H1 (cell line): Measurements from ENCODE around the gene SLC16A8.

ENCODE experiments used
- CTCF ChIP-seq, 3 experiments: IDR thresholded peaks; 1 replicate in 2 of 3; 2 replicates in 1 of 3; pipeline versions ENCODE4 v1.5.1 to v1.6.1; 2011; ENCODE audit warnings: low read length in 3 of 3, mild to moderate bottlenecking in 3 of 3, inconsistent platforms in 2 of 3, low read depth in 1 of 3, moderate library complexity in 1 of 3; ENCODE audit not compliant: insufficient read depth in 1 of 3; ENCODE audit errors: control extremely low read depth in 1 of 3
- JUND ChIP-seq: IDR thresholded peaks from 2 replicates; pipeline ENCODE4 v1.6.1; 2011; ENCODE audit warnings: mild to moderate bottlenecking, improper control_type of control experiment, low read length
- POLR2AphosphoS5 ChIP-seq: IDR thresholded peaks from 2 replicates; pipeline ENCODE4 v1.6.1; 2011; ENCODE audit warnings: low read depth, low read length
- TF ChIP-seq, protein P1 (sequence below): IDR thresholded peaks from 2 replicates; pipeline ENCODE4 v1.6.1; 2011; ENCODE audit warnings: low read length, improper control_type of control experiment

DNA sequence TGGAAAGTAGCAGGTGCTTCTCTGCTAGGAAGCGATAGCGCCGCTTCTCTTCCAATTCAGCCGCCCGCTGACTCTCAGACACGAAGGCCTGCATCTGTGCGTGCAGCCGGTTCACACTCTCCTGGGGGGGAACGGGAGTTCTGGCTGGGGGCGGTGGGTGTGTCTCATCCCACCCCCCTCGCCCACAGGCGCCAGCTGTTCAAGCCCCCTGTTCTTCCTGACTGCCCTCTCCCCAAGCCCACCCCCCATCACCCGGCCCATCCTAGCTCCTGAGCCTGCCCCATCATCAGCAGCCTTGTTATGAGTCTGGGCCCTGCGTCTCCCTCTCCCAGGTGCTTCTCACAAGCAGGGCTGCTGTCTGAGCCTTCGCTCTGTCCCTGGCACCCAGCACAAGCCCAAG lies 13.1 kb upstream of the SLC16A8 start:
- no peak for TF ChIP-seq CTCF (IDR thresholded peaks at IDR 0.05; ENCODE audit: control extremely low read depth in 1 of 3, insufficient read depth in 1 of 3, low read depth in 1 of 3, low read length in 3 of 3)
- TF ChIP-seq JUND, result no peak
- TF ChIP-seq, protein P1, sequence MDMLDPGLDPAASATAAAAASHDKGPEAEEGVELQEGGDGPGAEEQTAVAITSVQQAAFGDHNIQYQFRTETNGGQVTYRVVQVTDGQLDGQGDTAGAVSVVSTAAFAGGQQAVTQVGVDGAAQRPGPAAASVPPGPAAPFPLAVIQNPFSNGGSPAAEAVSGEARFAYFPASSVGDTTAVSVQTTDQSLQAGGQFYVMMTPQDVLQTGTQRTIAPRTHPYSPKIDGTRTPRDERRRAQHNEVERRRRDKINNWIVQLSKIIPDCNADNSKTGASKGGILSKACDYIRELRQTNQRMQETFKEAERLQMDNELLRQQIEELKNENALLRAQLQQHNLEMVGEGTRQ, result no peak
- TF ChIP-seq POLR2AphosphoS5, result no peak
